IMR-90 (cell line): ENCODE measurements around the gene PAX2. TPM values are rescaled to one million over a fixed set of nuclear protein-coding genes. Genes with fewer than 3 reads are reported as not detected.

ENCODE experiments used
- polyA plus RNA-seq, 3 experiments: library from polyadenylated mRNA; depleted of rRNA; stranded (reverse); fragments of >200 nt; gene quantifications; 2 replicates each; pipeline ENCODE4 v1.2.3, GENCODE V29; 2012; ENCODE audit warnings: low replicate concordance in 1 of 3
- total RNA-seq: library from RNA; depleted of rRNA; stranded (reverse); fragments of >200 nt; gene quantifications from 2 replicates; pipeline ENCODE4 v1.2.3, GENCODE V29; 2012; rRNA removed

PAX2 gene
- total and polyA plus RNA-seq, 2 of the 4 experiments (the other 2 are of a cell fraction) = not detected

Other genes with a start within 250 kb of the PAX2 start
- gene SEC31B, start 225.7 kb upstream of the PAX2 start, total RNA-seq = 1.1 and 1.3 TPM in 2 replicates
- gene SEC31B, start 225.7 kb upstream of the PAX2 start, polyA plus RNA-seq (2012; rRNA removed) = 6.1 and 8.1 TPM in 2 replicates
- gene NDUFB8, start 215.7 kb upstream of the PAX2 start, total RNA-seq = 98.3 and 99.1 TPM in 2 replicates
- 265 and 333 TPM in 2 replicates for gene NDUFB8, start 215.7 kb upstream of the PAX2 start, polyA plus RNA-seq (2012; rRNA removed)
- 10.2 and 10.3 TPM in 2 replicates for gene HIF1AN, start 209.6 kb upstream of the PAX2 start, total RNA-seq
- 6.1 and 10.3 TPM in 2 replicates for gene HIF1AN, start 209.6 kb upstream of the PAX2 start, polyA plus RNA-seq (2012; rRNA removed)
- 21.7 and 28.1 TPM in 2 replicates for gene SLF2, start 167.4 kb downstream of the PAX2 start, total RNA-seq
- gene SLF2, start 167.4 kb downstream of the PAX2 start, polyA plus RNA-seq (2012; rRNA removed) = 5.7 and 8.5 TPM in 2 replicates
- 0.56 and 0.90 TPM in 2 replicates for gene SEMA4G, start 223.9 kb downstream of the PAX2 start, total RNA-seq
- gene SEMA4G, start 223.9 kb downstream of the PAX2 start, polyA plus RNA-seq (2012; rRNA removed) = 8.0 and 8.7 TPM in 2 replicates
- 56.4 and 61.3 TPM in 2 replicates for gene MRPL43, start 241.9 kb downstream of the PAX2 start, total RNA-seq
- gene MRPL43, start 241.9 kb downstream of the PAX2 start, polyA plus RNA-seq (2012; rRNA removed) = 142 and 184 TPM in 2 replicates
- 8.8 and 8.9 TPM in 2 replicates for gene TWNK, start 242.0 kb downstream of the PAX2 start, total RNA-seq
- gene TWNK, start 242.0 kb downstream of the PAX2 start, polyA plus RNA-seq (2012; rRNA removed) = 7.5 and 7.7 TPM in 2 replicates